OCI-LY7 (cell line): Measurements from ENCODE around the gene NECAB2. TPM values are rescaled to one million over a fixed set of nuclear protein-coding genes. Genes with fewer than 3 reads are reported as not detected.

Experiments used
- BruUV-seq: library from RNA; stranded (reverse); fragments of 400-500 nt; replicated peaks from 2 replicates; lab custom pipeline; 2021; lab: Mats Ljungman, UMichigan
- CTCF ChIA-PET: fragments of 300-600 bp; sonication (Branson Sonifier 250); formaldehyde crosslinking; loops from one replicate; lab custom pipeline; 2022; ENCODE audit warnings: antibody characterized with exemption; ENCODE audit not compliant: unreplicated experiment; lab: Charles Lee
- POLR2A ChIA-PET: fragments of 300-600 bp; sonication (Branson Sonifier 250); formaldehyde crosslinking; loops from one replicate; lab custom pipeline; 2022; ENCODE audit warnings: antibody characterized with exemption; lab: Charles Lee
- DNase-seq: peaks from one replicate; pipeline ENCODE4 v3.0.0-alpha.2; 2015; ENCODE audit warnings: low spot score
- H2AFZ ChIP-seq: fragments of 200-600 bp; sonication (generic), shearing (Covaris generic); 2 replicates; pipeline ENCODE4 v1.6.1; 2014; ENCODE audit warnings: mild to moderate bottlenecking, antibody characterized with exemption, low read length, moderate library complexity
- H3K27ac ChIP-seq: fragments of 200-600 bp; sonication (generic); 2 replicates; pipeline ENCODE4 v1.5.1; 2014; ENCODE audit warnings: mixed run types, low read depth, mild to moderate bottlenecking, moderate library complexity, low read length, inconsistent platforms; ENCODE audit not compliant: poor library complexity, severe bottlenecking
- H3K36me3 ChIP-seq: fragments of 200-600 bp; sonication (generic); 2 replicates; pipeline ENCODE4 v1.6.1; 2014; ENCODE audit warnings: mild to moderate bottlenecking, antibody characterized with exemption, low read length, moderate library complexity, mixed read lengths; ENCODE audit not compliant: insufficient read depth
- H3K4me1 ChIP-seq: fragments of 200-600 bp; sonication (generic); 2 replicates; pipeline ENCODE4 v1.5.1; 2014; ENCODE audit warnings: mild to moderate bottlenecking, low read length; ENCODE audit not compliant: insufficient read depth, poor library complexity, severe bottlenecking
- H3K4me2 ChIP-seq: fragments of 200-600 bp; sonication (generic); 2 replicates; pipeline ENCODE4 v1.6.1; 2014; ENCODE audit warnings: mild to moderate bottlenecking, low read length
- H3K4me3 ChIP-seq: fragments of 200-600 bp; sonication (generic); 2 replicates; pipeline ENCODE4 v1.5.1; 2014; ENCODE audit warnings: mild to moderate bottlenecking, low read depth, low read length; ENCODE audit not compliant: poor library complexity, severe bottlenecking
- H3K79me2 ChIP-seq: fragments of 200-600 bp; sonication (generic); 2 replicates; pipeline ENCODE4 v1.6.1; 2016; ENCODE audit warnings: low read depth, mild to moderate bottlenecking, low read length, moderate library complexity, mixed read lengths; ENCODE audit not compliant: insufficient read depth
- H3K9me2 ChIP-seq: fragments of 200-600 bp; sonication (generic); 2 replicates; pipeline ENCODE4 v1.6.1; 2016; ENCODE audit warnings: mild to moderate bottlenecking, low read length, mixed read lengths; ENCODE audit not compliant: insufficient read depth
- H3K9me3 ChIP-seq: fragments of 200-600 bp; sonication (generic); 2 replicates; pipeline ENCODE4 v1.6.1; 2014; ENCODE audit warnings: mild to moderate bottlenecking, mixed run types, low read length, mixed read lengths
- H4K20me1 ChIP-seq: fragments of 200-600 bp; sonication (generic); 2 replicates; pipeline ENCODE4 v1.6.1; 2014; ENCODE audit warnings: mild to moderate bottlenecking, antibody characterized with exemption, low read length, moderate library complexity, mixed read lengths; ENCODE audit not compliant: insufficient read depth
- CTCF ChIP-seq: fragments of 200-600 bp; sonication (generic); conservative IDR thresholded peaks from 2 replicates; pipeline ENCODE4 v1.5.1; 2014; ENCODE audit warnings: mild to moderate bottlenecking, antibody characterized with exemption, low read length, moderate library complexity, mixed read lengths
- EZH2phosphoT487 ChIP-seq: fragments of 200-600 bp; sonication (generic); IDR thresholded peaks from 2 replicates; pipeline ENCODE4 v1.6.1; 2018; ENCODE audit warnings: low read depth, borderline replicate concordance, mild to moderate bottlenecking, mixed run types, antibody characterized with exemption, low read length, moderate library complexity, mixed read lengths
- intact Hi-C: fragments of 100-400 bp; cut with micrococcal nuclease; formaldehyde crosslinking; loops from one replicate; pipeline ENCODE4 v1.10.0; 2022; ENCODE audit not compliant: unreplicated experiment
- total RNA-seq, 2 experiments: library from RNA; depleted of rRNA in 1 of 2; stranded (reverse); fragments of >200 nt in 1 of 2; shearing (Covaris generic) in 1 of 2; gene quantifications; 2 replicates each; pipeline ENCODE4 v1.2.3, GENCODE V29; 2014 to 2022

The NECAB2 gene
- total RNA-seq, 2 experiments from 2014 or later: not detected

GRCh38 chr16:84020353-84020752 is 52.3 kb downstream of the NECAB2 start:
- Histone ChIP-seq H3K4me1 (no peaks in the 10 kb centered on the region), H3K79me2 (no peaks in the 10 kb centered on the region), H3K4me3 (no peak overlapping the region), H3K4me2 (no peak overlapping the region), H4K20me1 (no peaks in the 10 kb centered on the region), H3K36me3 (no peaks in the 10 kb centered on the region), H3K9me3 (no peaks in the 10 kb centered on the region), H3K27ac (no peak overlapping the region), H2AFZ (no peak overlapping the region), H3K9me2 (no peaks in the 10 kb centered on the region)
- ChIA-PET POLR2A (no interaction called here), CTCF (no interaction called here)
- intact Hi-C loops: no loop called here
- DNase-seq: no peak
- BruUV-seq: no TSS peak
- TF ChIP-seq CTCF: no peak
- no peak for TF ChIP-seq EZH2phosphoT487

GRCh38 chr16:84021488-84021887 is 53.4 kb downstream of the NECAB2 start:
- TF ChIP-seq EZH2phosphoT487: no peak
- TF ChIP-seq CTCF: no peak
- Histone ChIP-seq H3K4me1 (no peaks in the 10 kb centered on the region), H3K4me2 (no peak overlapping the region), H2AFZ (no peak overlapping the region), H3K36me3 (no peaks in the 10 kb centered on the region), H3K9me2 (no peaks in the 10 kb centered on the region), H4K20me1 (no peaks in the 10 kb centered on the region), H3K79me2 (no peaks in the 10 kb centered on the region), H3K27ac (no peak overlapping the region), H3K4me3 (no peak overlapping the region), H3K9me3 (no peaks in the 10 kb centered on the region)
- no TSS peak for BruUV-seq
- POLR2A ChIA-PET: no interaction called here
- no peak for DNase-seq
- CTCF ChIA-PET: no interaction called here
- intact Hi-C loops: no loop called here

- TF ChIP-seq EZH2phosphoT487 (no peak), CTCF (no peak)
- no peaks in the 10 kb centered on the region for H3K4me1 ChIP-seq
- DNase-seq: no peak
- no peak overlapping the region for H3K27ac ChIP-seq
- no peaks in the 10 kb centered on the region for H3K79me2 ChIP-seq
- no TSS peak for BruUV-seq
- no peaks in the 10 kb centered on the region for H3K9me3 ChIP-seq
- no peak overlapping the region for H3K4me3 ChIP-seq
- no peaks in the 10 kb centered on the region for H3K36me3 ChIP-seq
- H3K9me2 ChIP-seq: no peaks in the 10 kb centered on the region
- ChIA-PET POLR2A (no interaction called here), CTCF (no interaction called here)
- no peaks in the 10 kb centered on the region for H4K20me1 ChIP-seq
- intact Hi-C loops: no loop called here
- no peak overlapping the region for H2AFZ ChIP-seq
- H3K4me2 ChIP-seq: no peak overlapping the region
Measured at GRCh38 chr16:84022644-84023043, 54.6 kb downstream of the NECAB2 start.
